Activated CD4-positive, alpha-beta T cell treated with anti-CD3 and anti-CD28 coated beads for 36 hours (primary cell): ENCODE measurements around the gene PNMA6E. TPM values are rescaled to one million over a fixed set of nuclear protein-coding genes. Genes with fewer than 3 reads are reported as not detected.

Experiments
- ATAC-seq: fragments of 200-7000 bp; cut with Tn5 transposase; one replicate; pipeline ENCODE4 v1.10.0; 2021; ENCODE audit warnings: mild to moderate bottlenecking, moderate library complexity
- CTCF ChIA-PET: fragments of 350-600 bp; sonication (Branson Sonifier 250); formaldehyde crosslinking; loops from one replicate; lab custom pipeline; 2021; ENCODE audit warnings: antibody characterized with exemption; lab: Charles Lee
- POLR2A ChIA-PET: fragments of 350-600 bp; sonication (Branson Sonifier 250); formaldehyde crosslinking; loops from one replicate; lab custom pipeline; 2021; ENCODE audit warnings: antibody characterized with exemption, inconsistent platforms; lab: Charles Lee
- DNase-seq: peaks from one replicate; pipeline ENCODE4 v3.0.0-alpha.2; 2020
- H3K27ac Mint-ChIP-seq: one replicate; pipeline ENCODE4 v1.8.0; 2021; ENCODE audit warnings: mixed read lengths
- H3K27me3 Mint-ChIP-seq: one replicate; pipeline ENCODE4 v1.8.0; 2021; ENCODE audit warnings: mixed read lengths
- H3K36me3 Mint-ChIP-seq: one replicate; pipeline ENCODE4 v1.8.0; 2021; ENCODE audit warnings: low read depth, mixed read lengths
- H3K4me1 Mint-ChIP-seq: one replicate; pipeline ENCODE4 v1.8.0; 2021; ENCODE audit warnings: mixed read lengths
- H3K4me3 Mint-ChIP-seq: one replicate; pipeline ENCODE4 v1.8.0; 2021; ENCODE audit warnings: mild to moderate bottlenecking, moderate library complexity, mixed read lengths
- H3K9me3 Mint-ChIP-seq: one replicate; pipeline ENCODE4 v1.8.0; 2021; ENCODE audit warnings: low read depth, mixed read lengths
- intact Hi-C, 2 experiments: fragments of 100-400 bp; cut with DNase I in 1 of 2; cut with micrococcal nuclease in 1 of 2; formaldehyde crosslinking; loops; one replicate each; pipeline versions ENCODE4 v1.14.2 to v1.15.1; 2022 to 2024; cut with DNase I, micrococcal nuclease
- total RNA-seq, 2 experiments: library from RNA; stranded (reverse); gene quantifications; one replicate each; pipeline ENCODE4 v1.2.3, GENCODE V29; 2021

Gene PNMA6E
- not detected for total RNA-seq

DNA sequence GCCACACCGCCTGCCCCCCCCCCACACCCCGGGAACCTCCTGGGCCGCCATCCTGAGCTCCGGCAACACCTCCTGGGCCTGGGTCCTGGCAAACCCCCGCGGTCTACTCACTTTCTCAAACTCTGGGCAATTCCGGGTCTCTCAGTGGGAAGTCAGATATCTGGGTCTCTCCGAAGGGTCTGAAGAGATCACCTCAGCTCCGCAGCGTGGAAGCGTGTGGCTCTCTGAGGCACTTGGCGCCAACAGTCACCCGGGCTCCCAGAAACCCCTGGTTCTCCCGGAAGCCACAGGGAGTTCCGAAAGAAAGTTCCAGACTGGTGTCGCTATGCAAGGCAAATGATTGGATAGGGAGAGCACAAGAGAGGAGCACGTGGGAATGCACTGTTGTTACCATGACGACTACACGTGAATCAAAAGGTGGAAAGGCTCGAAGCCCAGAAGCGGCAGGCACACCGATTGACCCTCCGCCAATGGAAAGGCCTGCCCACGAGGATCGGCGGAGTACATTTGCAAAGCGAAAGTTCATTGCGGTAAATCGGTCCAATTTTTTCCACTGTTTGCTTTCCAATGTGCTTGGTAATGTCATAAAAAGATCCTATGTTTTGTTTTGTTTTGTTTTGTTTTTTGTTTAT, at the start of gene PNMA6E:
Gene PNMA6E, minus strand, starts transcription at position 218 of the 632 bp plus-strand sequence. CDS start 2,501 bp downstream, outside the sequence.
- Mint-ChIP-seq H3K9me3 (no peaks in the 10 kb centered on the region), H3K36me3 (no peaks in the 10 kb centered on the region), H3K4me1 (no peaks in the 10 kb centered on the region), H3K27me3 (no peaks in the 10 kb centered on the region), H3K4me3 (no peak within 1 kb of the TSS), H3K27ac (no peak within 1 kb of the TSS)
- intact Hi-C loops: loop anchor here in 1 of 2 experiments (5.0 kb wide), 1 partner anchor 106 kb away; no protein-coding TSS in a partner anchor
- ATAC-seq: no peak
- ChIA-PET POLR2A (no interaction called here), CTCF (no interaction called here)
- no peak for DNase-seq

DNA sequence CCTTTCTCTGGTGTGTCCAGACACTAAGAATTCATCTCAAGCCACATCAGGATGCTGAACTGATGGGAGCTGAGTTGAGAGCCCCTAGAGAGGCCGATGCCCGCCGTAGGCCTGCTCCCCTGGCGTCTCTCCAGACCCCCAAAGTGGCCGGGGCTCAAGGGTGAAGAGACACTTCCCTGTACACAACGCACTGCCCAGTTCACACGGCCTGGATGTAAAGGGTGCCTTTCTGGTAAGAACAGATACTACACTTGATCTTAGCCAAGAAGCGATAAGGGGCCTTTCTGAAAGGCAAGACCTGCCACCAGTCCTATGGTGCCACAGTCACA, 49.8 kb upstream of the PNMA6E start:
- no peak overlapping the region for H3K4me3 Mint-ChIP-seq
- H3K27ac Mint-ChIP-seq: no peak overlapping the region
- no peaks in the 10 kb centered on the region for H3K9me3 Mint-ChIP-seq
- no peak for DNase-seq
- H3K27me3 Mint-ChIP-seq: no peaks in the 10 kb centered on the region
- ChIA-PET POLR2A (no interaction called here), CTCF (no interaction called here)
- intact Hi-C loops: no loop called here
- ATAC-seq: no peak
- H3K36me3 Mint-ChIP-seq: peaks cover 6% of the 10 kb centered on the region
- H3K4me1 Mint-ChIP-seq: no peaks in the 10 kb centered on the region

DNA sequence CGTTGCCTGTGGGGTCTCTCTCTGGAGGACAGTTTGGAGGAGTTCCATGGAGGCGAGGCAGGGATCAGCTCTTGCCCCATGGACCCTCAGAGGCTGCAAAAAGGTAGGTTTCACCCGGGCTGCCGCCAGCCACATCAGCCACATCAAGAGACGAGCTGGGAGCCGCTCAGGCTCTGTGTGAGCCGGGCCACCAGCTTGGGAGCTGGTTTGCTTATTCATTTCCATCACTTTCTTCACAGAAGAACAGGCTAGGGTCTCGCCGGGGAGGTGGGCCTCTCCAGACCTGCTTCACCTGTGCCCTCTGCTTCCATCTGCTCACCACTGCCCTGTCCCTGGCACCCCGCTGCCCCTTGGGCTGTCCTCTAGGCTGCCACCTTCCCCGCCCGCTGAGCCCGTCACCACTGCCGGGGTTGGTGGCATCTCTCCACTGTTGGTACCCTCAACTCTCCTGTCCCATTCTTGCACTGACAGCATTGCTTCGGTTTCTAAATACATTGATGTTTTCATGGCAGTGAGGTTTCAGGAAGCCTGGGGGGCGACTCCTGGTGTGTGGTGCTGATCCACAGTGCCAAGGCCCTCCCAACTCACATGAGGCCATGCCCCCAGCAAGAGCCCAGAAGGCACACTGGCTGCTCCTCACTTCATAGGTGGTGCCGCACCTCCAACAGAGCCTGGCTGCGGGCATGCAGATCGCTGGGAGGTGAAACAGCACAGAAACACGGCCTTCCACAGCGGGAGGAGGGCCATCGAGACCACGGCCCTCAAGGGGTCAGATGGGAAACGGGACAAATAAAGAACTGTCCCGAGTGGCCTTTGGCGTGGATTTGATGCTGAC, 49.2 kb upstream of the PNMA6E start:
- Mint-ChIP-seq H3K4me1 (no peaks in the 10 kb centered on the region), H3K27ac (no peak overlapping the region), H3K27me3 (no peaks in the 10 kb centered on the region), H3K9me3 (no peaks in the 10 kb centered on the region), H3K4me3 (no peak overlapping the region), H3K36me3 (peaks cover 6% of the 10 kb centered on the region)
- intact Hi-C loops: no loop called here
- ChIA-PET CTCF (interaction anchor here (1.0 kb wide), 1 partner anchor 218 kb away, joined by 4 read pairs; no protein-coding TSS in a partner anchor), POLR2A (no interaction called here)
- ATAC-seq (no peak), DNase-seq (no peak)

GRCh38 chrX:153449368-153450113, 48.4 kb upstream of the PNMA6E start:
- Mint-ChIP-seq H3K27ac (no peak overlapping the region), H3K4me1 (no peaks in the 10 kb centered on the region), H3K27me3 (no peaks in the 10 kb centered on the region), H3K9me3 (no peaks in the 10 kb centered on the region), H3K4me3 (no peak overlapping the region), H3K36me3 (peaks cover 2% of the 10 kb centered on the region)
- intact Hi-C loops: no loop called here
- POLR2A ChIA-PET: no interaction called here
- no peak for ATAC-seq
- no peak for DNase-seq
- CTCF ChIA-PET: interaction anchor here (1.0 kb wide), 1 partner anchor 218 kb away, joined by 4 read pairs; no protein-coding TSS in a partner anchor

- H3K4me3 Mint-ChIP-seq: no peak overlapping the region
- intact Hi-C loops: no loop called here
- no peak overlapping the region for H3K27ac Mint-ChIP-seq
These were observed 47.6 kb upstream of the PNMA6E start for GRCh38 chrX:153448556-153449367.

GRCh38 chrX:153447581-153447960, 46.4 kb upstream of the PNMA6E start:
- POLR2A ChIA-PET: no interaction called here
- no peaks in the 10 kb centered on the region for H3K36me3 Mint-ChIP-seq
- no peaks in the 10 kb centered on the region for H3K9me3 Mint-ChIP-seq
- H3K27ac Mint-ChIP-seq: no peak overlapping the region
- intact Hi-C loops: no loop called here
- DNase-seq (no peak), ATAC-seq (no peak)
- H3K27me3 Mint-ChIP-seq: no peaks in the 10 kb centered on the region
- no peak overlapping the region for H3K4me3 Mint-ChIP-seq
- no peaks in the 10 kb centered on the region for H3K4me1 Mint-ChIP-seq
- CTCF ChIA-PET: no interaction called here

More at GRCh38 chrX:153448556-153449367, 47.6 kb upstream of the PNMA6E start:
- ChIA-PET POLR2A (no interaction called here), CTCF (no interaction called here)
- no peak for ATAC-seq
- Mint-ChIP-seq H3K27me3 (no peaks in the 10 kb centered on the region), H3K4me1 (no peaks in the 10 kb centered on the region), H3K9me3 (no peaks in the 10 kb centered on the region), H3K36me3 (peaks cover 2% of the 10 kb centered on the region)
- no peak for DNase-seq

- Mint-ChIP-seq H3K27me3 (no peaks in the 10 kb centered on the region), H3K4me1 (no peaks in the 10 kb centered on the region), H3K9me3 (no peaks in the 10 kb centered on the region), H3K27ac (no peak overlapping the region), H3K4me3 (no peak overlapping the region), H3K36me3 (no peaks in the 10 kb centered on the region)
- intact Hi-C loops: no loop called here
- POLR2A ChIA-PET: no interaction called here
- ATAC-seq (no peak), DNase-seq (no peak)
- CTCF ChIA-PET: no interaction called here
These were observed 45.9 kb upstream of the PNMA6E start for GRCh38 chrX:153446950-153447580.

- intact Hi-C loops: no loop called here
- no peaks in the 10 kb centered on the region for H3K36me3 Mint-ChIP-seq
- no peaks in the 10 kb centered on the region for H3K27me3 Mint-ChIP-seq
- POLR2A ChIA-PET: no interaction called here
- no peaks in the 10 kb centered on the region for H3K4me1 Mint-ChIP-seq
- CTCF ChIA-PET: no interaction called here
- no peak overlapping the region for H3K4me3 Mint-ChIP-seq
- ATAC-seq: no peak
- H3K27ac Mint-ChIP-seq: no peak overlapping the region
- no peak for DNase-seq
- H3K9me3 Mint-ChIP-seq: no peaks in the 10 kb centered on the region
These were observed 45.4 kb upstream of the PNMA6E start for GRCh38 chrX:153446636-153446936.

DNA sequence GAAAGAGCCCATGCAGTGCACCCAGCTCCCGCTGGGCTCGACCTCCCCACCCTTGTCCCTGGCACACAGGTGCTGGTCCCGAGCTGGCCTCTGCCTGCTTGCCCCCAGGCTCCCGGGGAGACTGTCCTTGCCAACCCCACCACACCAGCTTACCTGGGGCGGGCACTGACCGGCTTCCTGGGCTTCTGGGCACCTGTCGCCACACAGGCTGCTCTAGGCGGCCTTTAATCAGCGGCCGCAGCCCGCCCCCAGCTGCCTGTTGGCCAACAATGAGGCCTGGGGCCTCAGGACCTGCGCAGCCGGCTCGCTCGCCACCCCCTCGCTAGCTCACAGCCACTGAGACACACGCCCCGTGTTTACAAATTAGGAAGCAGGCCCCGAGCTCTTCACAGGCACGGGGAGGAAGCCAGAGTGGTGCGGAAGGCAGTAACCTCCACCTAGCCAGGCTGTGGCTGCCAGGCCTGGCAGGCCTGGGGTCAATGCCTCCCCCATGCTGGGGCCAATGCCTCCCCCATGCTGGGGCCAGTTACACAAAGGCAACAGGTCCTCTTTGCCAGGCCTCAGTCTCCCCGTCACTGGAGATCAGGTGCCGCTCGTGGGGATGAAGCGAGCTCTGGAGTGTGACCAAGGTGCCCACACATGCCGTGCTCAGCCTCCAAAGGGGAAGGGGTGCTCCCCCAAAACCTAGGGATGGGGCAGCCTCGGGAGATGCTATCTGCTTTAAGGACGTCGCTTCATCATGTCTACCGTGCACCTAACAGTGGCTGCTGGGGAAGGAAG, 44.9 kb upstream of the PNMA6E start, which contains the start of gene TREX2:
Gene TREX2, minus strand, starts transcription at position 201 of the 780 bp plus-strand sequence. CDS start 626 bp downstream, outside the sequence.
- POLR2A ChIA-PET: no interaction called here
- H3K4me3 Mint-ChIP-seq: no peak within 1 kb of the TSS

DNA sequence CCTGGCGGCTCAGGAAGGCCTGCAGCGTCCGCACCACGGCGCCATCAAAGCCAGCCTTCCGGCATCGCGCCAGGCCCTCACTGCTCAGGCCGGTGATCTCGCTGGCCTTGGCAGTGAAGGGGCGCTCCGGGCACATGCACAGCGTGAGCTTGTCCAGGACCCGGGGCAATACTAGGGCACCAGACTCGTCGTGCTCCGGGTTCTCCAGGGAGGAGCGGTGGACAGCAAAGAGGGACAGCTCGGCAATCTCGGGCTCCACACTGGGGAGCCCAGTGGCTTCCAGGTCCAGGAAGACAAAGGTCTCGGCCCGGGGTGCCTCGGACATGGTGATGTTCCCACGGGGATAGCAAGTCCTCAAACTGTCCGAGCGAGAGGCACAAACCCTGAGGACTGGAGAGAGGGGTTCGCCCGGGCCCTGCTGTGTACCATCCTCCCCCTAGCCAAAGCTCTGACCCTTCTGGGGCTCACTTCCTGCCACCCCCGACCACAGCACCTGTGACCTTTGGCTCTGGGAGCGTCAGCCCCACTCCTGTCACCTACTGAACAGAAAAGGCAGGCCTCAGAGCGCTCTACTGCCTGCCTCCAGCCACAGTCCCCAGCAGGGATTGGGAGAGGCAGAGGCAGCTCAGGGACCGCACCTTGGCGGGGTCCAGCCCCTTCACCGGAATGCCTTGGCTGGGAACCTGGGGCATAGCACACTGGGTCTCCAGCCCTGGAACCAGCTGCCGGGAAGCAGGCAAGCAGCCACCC, 44.1 kb upstream of the PNMA6E start:
- DNase-seq: no peak
- no peaks in the 10 kb centered on the region for H3K36me3 Mint-ChIP-seq
- CTCF ChIA-PET: no interaction called here
- no peaks in the 10 kb centered on the region for H3K4me1 Mint-ChIP-seq
- POLR2A ChIA-PET: no interaction called here
- H3K27ac Mint-ChIP-seq: no peak overlapping the region
- no peaks in the 10 kb centered on the region for H3K27me3 Mint-ChIP-seq
- no peak overlapping the region for H3K4me3 Mint-ChIP-seq
- no peak for ATAC-seq
- no peaks in the 10 kb centered on the region for H3K9me3 Mint-ChIP-seq
- intact Hi-C loops: no loop called here

More for the DNA sequence above, 44.9 kb upstream of the PNMA6E start, which contains the start of gene TREX2:
- CTCF ChIA-PET: no interaction called here
- intact Hi-C loops: no loop called here
- no peak within 1 kb of the TSS for H3K27ac Mint-ChIP-seq
- H3K4me1 Mint-ChIP-seq: no peaks in the 10 kb centered on the region
- ATAC-seq (no peak), DNase-seq (no peak)
- no peaks in the 10 kb centered on the region for H3K27me3 Mint-ChIP-seq
- no peaks in the 10 kb centered on the region for H3K36me3 Mint-ChIP-seq
- no peaks in the 10 kb centered on the region for H3K9me3 Mint-ChIP-seq
